Measurements from ENCODE around the gene COL5A1. TPM values are rescaled to one million over a fixed set of nuclear protein-coding genes. Genes with fewer than 3 reads are reported as not detected.

COL5A1 gene
- total RNA-seq, 4 donors from 2014 or later, result 4.8 to 16.5 (median 9.4) TPM

DNA sequence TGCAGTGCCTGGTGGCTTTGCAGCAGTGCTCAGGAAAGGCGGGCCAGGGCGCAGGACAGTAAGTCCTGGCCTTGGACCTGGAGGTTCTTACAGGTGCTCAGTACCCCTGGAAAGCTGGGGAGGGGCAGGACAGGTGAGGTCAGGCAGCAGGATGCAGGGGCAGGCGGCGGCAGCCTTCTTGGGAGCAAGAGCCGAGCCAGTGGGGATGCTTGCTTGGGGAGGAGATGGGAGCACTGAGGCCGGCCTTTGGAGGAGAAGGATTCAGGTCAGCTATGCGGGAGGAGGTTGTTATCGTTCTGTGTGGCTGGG, 98.0 kb downstream of the COL5A1 start:
- no peak for DNase-seq
- Histone ChIP-seq H3K27me3 (no peaks in the 10 kb centered on the region), H3K4me1 (no peaks in the 10 kb centered on the region), H3K4me3 (replicated peaks in 1 of 3) (no peak overlapping the region), H3K27ac (no peak overlapping the region), H3K9me3 (no peaks in the 10 kb centered on the region), H3K36me3 (no peaks in the 10 kb centered on the region)
- intact Hi-C loops (cut with DNase I), result loop anchor here (2.0 to 5.0 kb wide), 2 partner anchors 42 to 291 kb away; no protein-coding TSS in a partner anchor
- WGBS, 2 donors, result 85 to 91% methylated on average over 8 of the region's 8 CpGs
- TF ChIP-seq, protein P1, sequence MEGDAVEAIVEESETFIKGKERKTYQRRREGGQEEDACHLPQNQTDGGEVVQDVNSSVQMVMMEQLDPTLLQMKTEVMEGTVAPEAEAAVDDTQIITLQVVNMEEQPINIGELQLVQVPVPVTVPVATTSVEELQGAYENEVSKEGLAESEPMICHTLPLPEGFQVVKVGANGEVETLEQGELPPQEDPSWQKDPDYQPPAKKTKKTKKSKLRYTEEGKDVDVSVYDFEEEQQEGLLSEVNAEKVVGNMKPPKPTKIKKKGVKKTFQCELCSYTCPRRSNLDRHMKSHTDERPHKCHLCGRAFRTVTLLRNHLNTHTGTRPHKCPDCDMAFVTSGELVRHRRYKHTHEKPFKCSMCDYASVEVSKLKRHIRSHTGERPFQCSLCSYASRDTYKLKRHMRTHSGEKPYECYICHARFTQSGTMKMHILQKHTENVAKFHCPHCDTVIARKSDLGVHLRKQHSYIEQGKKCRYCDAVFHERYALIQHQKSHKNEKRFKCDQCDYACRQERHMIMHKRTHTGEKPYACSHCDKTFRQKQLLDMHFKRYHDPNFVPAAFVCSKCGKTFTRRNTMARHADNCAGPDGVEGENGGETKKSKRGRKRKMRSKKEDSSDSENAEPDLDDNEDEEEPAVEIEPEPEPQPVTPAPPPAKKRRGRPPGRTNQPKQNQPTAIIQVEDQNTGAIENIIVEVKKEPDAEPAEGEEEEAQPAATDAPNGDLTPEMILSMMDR (IDR thresholded peaks at IDR 0.05), result no peak
- TF ChIP-seq POLR2A (IDR thresholded peaks at IDR 0.05), result no peak

DNA sequence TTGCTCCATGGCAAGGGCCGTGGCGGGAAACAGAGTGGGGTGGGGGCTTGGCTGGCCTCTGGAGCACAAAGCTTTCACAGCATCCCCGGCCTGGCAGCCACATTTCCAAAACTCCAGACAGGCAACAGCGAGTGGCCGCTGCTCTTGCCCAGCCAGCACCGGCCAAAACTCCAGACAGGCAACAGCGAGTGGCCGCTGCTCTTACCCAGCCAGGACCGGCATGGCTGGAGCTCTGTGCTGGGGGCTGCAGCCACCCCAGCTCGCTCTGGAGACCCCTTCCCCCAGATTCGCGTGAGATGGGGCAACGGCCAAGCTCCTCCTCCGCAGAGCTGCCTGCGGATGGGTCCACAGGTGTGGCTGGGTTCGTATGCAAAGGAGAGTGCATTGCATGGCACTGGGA, 98.5 kb downstream of the COL5A1 start:
- intact Hi-C loops (cut with DNase I), result no loop called here
- Histone ChIP-seq H3K4me3 (replicated peaks in 1 of 3) (no peak overlapping the region), H3K36me3 (no peaks in the 10 kb centered on the region), H3K4me1 (no peaks in the 10 kb centered on the region), H3K9me3 (no peaks in the 10 kb centered on the region), H3K27ac (no peak overlapping the region), H3K27me3 (no peaks in the 10 kb centered on the region)
- DNase-seq, result no peak
- 76 to 84% methylated on average over 10 to 16 of the region's 16 CpGs for WGBS, 2 donors
- TF ChIP-seq, protein P1 (IDR thresholded peaks at IDR 0.05), result no peak
- no peak for TF ChIP-seq POLR2A (IDR thresholded peaks at IDR 0.05)

GRCh38 chr9:134741846-134742245, 100.2 kb downstream of the COL5A1 start:
- no peak overlapping the region for H3K4me3 ChIP-seq (replicated peaks in 1 of 3)
- H3K9me3 ChIP-seq, result no peaks in the 10 kb centered on the region
- no peak for DNase-seq
- H3K27me3 ChIP-seq, result no peaks in the 10 kb centered on the region
- TF ChIP-seq, protein P1 (IDR thresholded peaks at IDR 0.05), result no peak
- no peak for TF ChIP-seq POLR2A (IDR thresholded peaks at IDR 0.05)
- no peaks in the 10 kb centered on the region for H3K4me1 ChIP-seq
- no peaks in the 10 kb centered on the region for H3K36me3 ChIP-seq
- intact Hi-C loops (cut with DNase I), result no loop called here
- 66 to 73% methylated on average over 8 to 9 of the region's 9 CpGs for WGBS, 2 donors
- no peak overlapping the region for H3K27ac ChIP-seq

DNA sequence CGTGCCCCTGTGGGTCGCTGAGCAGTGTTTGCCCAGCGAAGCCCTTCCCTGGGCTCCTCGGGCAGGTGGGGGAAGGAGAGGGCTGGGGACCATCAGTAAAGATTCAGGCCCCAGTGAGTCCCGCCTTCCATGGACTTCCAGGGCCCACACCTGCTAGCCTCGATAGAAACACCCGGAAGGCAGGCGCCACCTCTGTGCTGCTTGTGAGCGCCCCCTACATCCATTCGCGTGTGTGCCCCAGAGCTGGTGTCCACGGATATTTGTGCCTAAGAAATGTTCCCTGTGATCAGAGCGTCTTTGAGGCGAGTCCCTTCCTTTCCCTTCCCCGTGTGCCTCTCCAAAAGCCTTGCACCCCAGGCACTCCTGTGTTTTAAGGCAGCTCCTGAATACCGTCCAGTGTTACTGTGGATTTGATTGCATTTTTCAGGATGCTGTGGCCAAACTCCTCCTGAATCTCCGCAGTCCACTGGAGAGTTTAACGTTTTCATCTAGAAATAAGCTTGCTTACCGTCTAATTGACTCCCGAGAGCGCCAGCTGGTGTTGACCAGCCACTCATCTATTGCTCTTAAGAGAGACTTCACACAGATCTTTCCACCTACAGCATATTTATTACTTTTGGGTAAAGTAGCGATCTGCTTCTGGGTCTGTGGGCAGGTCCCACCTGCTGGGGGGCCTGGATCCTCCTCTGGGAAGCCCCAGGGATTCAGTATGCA, 101.4 kb downstream of the COL5A1 start:
- Histone ChIP-seq H3K27ac (no peak overlapping the region), H3K27me3 (no peaks in the 10 kb centered on the region), H3K36me3 (no peaks in the 10 kb centered on the region), H3K9me3 (no peaks in the 10 kb centered on the region), H3K4me3 (replicated peaks in 1 of 3) (no peak overlapping the region), H3K4me1 (no peaks in the 10 kb centered on the region)
- intact Hi-C loops (cut with DNase I), result no loop called here
- WGBS, 2 donors, result 73 to 83% methylated on average over 18 to 22 of the region's 22 CpGs
- TF ChIP-seq, protein P1 (IDR thresholded peaks at IDR 0.05), result no peak
- no peak for TF ChIP-seq POLR2A (IDR thresholded peaks at IDR 0.05)
- DNase-seq, result no peak

- intact Hi-C loops (cut with DNase I), result no loop called here
- WGBS, 2 donors, result 79 to 81% methylated on average over 5 of the region's 5 CpGs
- H3K36me3 ChIP-seq, result no peaks in the 10 kb centered on the region
These were observed 102.2 kb downstream of the COL5A1 start for GRCh38 chr9:134743853-134744252.

More at GRCh38 chr9:134743853-134744252, 102.2 kb downstream of the COL5A1 start:
- no peak for TF ChIP-seq POLR2A (IDR thresholded peaks at IDR 0.05)
- TF ChIP-seq, protein P1 (IDR thresholded peaks at IDR 0.05), result no peak
- Histone ChIP-seq H3K4me1 (no peaks in the 10 kb centered on the region), H3K27ac (no peak overlapping the region), H3K27me3 (no peaks in the 10 kb centered on the region), H3K4me3 (replicated peaks in 1 of 3) (no peak overlapping the region), H3K9me3 (no peaks in the 10 kb centered on the region)
- DNase-seq, result no peak
